Tracheal epithelial cell (primary cell): ENCODE data around the gene EMP3. TPM values are rescaled to one million over a fixed set of nuclear protein-coding genes. Genes with fewer than 3 reads are reported as not detected.

Experiments
- total RNA-seq: library from RNA; depleted of rRNA; stranded (reverse); fragments of >200 nt; gene quantifications from 2 replicates; pipeline ENCODE4 v1.2.1, GENCODE V29; 2014

Gene EMP3, protein sequence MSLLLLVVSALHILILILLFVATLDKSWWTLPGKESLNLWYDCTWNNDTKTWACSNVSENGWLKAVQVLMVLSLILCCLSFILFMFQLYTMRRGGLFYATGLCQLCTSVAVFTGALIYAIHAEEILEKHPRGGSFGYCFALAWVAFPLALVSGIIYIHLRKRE
- 2.8 and 30.6 TPM in 2 replicates for total RNA-seq

DNA sequence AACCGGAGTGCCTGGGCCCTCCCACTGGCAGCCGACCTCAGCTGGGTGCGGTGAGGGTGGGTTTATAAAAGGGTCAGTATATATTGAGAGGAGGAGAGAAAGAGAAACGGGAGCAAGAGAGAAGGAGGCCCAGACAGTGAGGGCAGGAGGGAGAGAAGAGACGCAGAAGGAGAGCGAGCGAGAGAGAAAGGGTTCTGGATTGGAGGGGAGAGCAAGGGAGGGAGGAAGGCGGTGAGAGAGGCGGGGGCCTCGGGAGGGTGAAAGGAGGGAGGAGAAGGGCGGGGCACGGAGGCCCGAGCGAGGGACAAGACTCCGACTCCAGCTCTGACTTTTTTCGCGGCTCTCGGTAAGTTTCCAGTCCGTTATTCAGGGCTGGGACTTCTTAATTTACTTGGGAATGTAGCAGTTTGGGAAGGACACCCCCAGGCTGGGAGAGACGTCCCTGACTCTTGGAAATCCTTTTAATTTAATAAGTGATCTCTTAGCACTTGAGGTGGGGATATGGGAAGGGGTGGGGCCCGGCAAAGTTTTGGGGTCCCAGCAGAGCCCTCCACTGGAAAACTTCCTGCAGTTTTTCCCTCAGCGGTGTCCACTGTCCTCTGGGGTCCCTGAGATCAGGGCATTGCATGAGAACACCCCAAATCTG lies at the start of gene EMP3:
Gene EMP3, plus strand, starts transcription at position 288 of the 646 bp plus-strand sequence. CDS start 1,293 bp downstream, outside the sequence.

DNA sequence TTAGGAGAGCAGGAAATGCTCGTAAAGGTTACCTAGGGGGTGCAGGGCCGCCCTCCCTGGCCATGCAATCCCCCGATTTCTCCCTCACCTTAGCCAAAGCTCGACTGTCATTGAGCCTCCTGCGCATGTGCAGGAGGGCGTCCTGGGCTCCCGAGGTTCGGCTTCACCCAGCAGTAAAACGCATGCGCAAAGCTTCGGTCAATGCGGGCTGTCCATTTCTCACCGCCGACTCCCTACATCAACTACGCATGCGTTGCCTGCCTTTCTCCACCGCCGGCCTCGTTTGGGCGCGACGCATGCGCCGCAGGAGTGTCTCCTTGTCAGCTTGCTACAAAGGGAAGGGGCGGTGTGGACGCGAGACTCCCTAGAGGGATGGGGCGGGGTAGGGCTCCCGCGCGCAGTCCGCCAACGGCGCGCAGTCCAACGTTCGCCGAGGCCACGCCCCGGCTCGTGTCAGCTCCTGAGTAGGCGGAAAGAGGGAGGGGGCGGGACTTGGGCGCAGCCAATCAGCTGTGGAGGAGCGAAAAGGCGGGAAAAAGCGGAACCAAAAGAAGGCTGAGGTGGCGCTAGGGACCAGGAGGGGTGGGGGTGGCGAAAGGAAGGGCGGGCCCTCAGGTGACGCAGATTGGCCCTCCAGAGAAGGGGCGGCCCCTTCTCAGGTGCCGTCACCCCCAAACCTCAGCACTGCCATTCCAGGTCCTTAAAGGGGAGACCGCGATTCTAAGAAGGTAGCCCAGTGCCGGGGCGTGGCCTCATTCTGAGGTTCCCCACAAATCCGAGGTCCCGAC lies 38.7 kb downstream of the EMP3 start, which contains the start of the genes SYNGR4 and TMEM143:
Gene SYNGR4, plus strand, starts transcription at position 558 of the 788 bp plus-strand sequence. CDS start 1,476 bp downstream, outside the sequence.
Gene TMEM143, minus strand, starts transcription at position 131 of the 788 bp plus-strand sequence. Its CDS starts 20 bp downstream, at position 111.

Other genes with a start within 250 kb of the EMP3 start
- 1.5 and 9.6 TPM in 2 replicates for gene PLA2G4C, start 214.7 kb upstream of the EMP3 start, total RNA-seq
- gene LIG1, start 155.2 kb upstream of the EMP3 start, total RNA-seq: 4.7 and 9.4 TPM in 2 replicates
- gene ZSWIM9, start 154.9 kb upstream of the EMP3 start, total RNA-seq: 1.7 and 3.1 TPM in 2 replicates
- 5.1 and 6.2 TPM in 2 replicates for gene CARD8, start 69.6 kb upstream of the EMP3 start, total RNA-seq
- gene ZNF114, start 55.5 kb upstream of the EMP3 start, total RNA-seq: 0.21 and 1.2 TPM in 2 replicates
- gene TMEM143, start 38.4 kb downstream of the EMP3 start, total RNA-seq: 2.2 and 2.6 TPM in 2 replicates
- gene SYNGR4, start 38.8 kb downstream of the EMP3 start, total RNA-seq: not detected in 2 replicates
- gene KDELR1, start 66.0 kb downstream of the EMP3 start, total RNA-seq: 46.5 and 49.0 TPM in 2 replicates
- under 0.01 and 0.24 TPM in 2 replicates for gene GRIN2D, start 68.1 kb downstream of the EMP3 start, total RNA-seq
- 32.4 and 48.0 TPM in 2 replicates for gene GRWD1, start 120.4 kb downstream of the EMP3 start, total RNA-seq
- 0.48 and 1.3 TPM in 2 replicates for gene KCNJ14, start 130.0 kb downstream of the EMP3 start, total RNA-seq
- gene CYTH2, start 143.8 kb downstream of the EMP3 start, total RNA-seq: 11.3 and 35.7 TPM in 2 replicates
- 1.7 and 3.1 TPM in 2 replicates for gene LMTK3, start 186.3 kb downstream of the EMP3 start, total RNA-seq
- 4.3 and 8.7 TPM in 2 replicates for gene SULT2B1, start 226.6 kb downstream of the EMP3 start, total RNA-seq